Heart left ventricle (tissue), 13 donors: ENCODE data around the gene ZNF212.

Experiments
- POLR2A ChIP-seq, 2 donors: fragments of 450-650 bp; IDR thresholded peaks; one replicate each; pipeline ENCODE4 v1.6.1; 2017; ENCODE audit warnings: antibody characterized with exemption in 2 of 2, mild to moderate bottlenecking in 2 of 2, moderate library complexity in 2 of 2
- TF ChIP-seq, protein P1 (sequence below), 12 donors: fragments of 200-600 bp; sonication (generic) in 4 of 12; IDR thresholded peaks; one replicate each; pipeline versions ENCODE4 v1.5.0 to v1.8.0; 2018 to 2022; ENCODE audit warnings: antibody characterized with exemption in 12 of 12, mild to moderate bottlenecking in 5 of 12
- donor health status: ischemic (EF 13 %, LVEDD 7.1; RV severe dilation, severe dysfunction).
- donor health status: DM: no; HTN: yes; CAD: no.
- donor health status: DM: no; HTN: no; CAD: no.
- donor health status: ischemic (EF 25% LVEDD 6.9; RV normal size, moderate dysfunction).
- donor health status: ischemic (EF 25% LVEDD 5.7; RV mildly dilated, moderate dysfunction).
- donor health status: ischemic (EF 35%, LVEDD 5.7; RV mildly dilated, moderate dysfunction).
- donor health status: nonischemic (EF 11% LVEDD 7.7; RV severe dilation, severe dysfunction).
- donor health status: DM: yes; HTN: yes; CAD: no.
- donor health status: PGD.
- donor health status: ischemic (EF 29% LVEDD 5.4; RV normal size, mild dysfunction).
- donor health status: nonischemic (EF 23%, LVEDD 6.1; RV moderate dilation, normal function).

DNA sequence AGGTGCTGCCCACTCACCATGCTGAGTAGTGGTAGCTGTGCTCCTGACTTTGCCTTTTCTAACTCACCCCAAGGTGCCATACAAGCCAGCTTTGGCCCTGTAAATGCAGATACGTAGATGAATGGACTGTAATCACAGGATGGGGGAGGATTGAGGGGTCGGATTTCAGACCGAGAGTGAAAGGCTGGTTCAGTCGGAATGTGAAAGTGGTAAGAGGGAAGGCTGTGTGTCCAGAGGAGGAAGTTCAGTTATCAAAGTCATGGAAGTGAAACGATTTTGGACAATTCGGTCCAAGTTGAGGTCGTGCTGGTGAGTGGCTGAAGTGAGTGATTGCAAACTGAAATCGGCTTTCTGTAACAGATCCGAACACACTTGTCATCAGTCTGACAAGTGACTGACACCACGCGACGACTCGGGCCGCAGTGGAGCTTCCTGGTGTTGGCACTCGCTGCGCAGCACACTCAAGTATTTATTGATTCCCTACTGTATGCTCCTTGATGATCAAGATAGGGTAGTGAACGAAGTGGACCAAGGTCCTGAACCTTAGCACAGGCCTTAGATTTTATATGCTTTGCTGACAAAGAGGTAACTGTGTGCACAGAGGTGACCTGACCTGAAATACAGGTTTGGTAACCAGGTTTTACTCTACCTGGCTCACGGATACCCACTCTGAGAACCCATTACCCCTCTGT, 33.6 kb upstream of the ZNF212 start:
- TF ChIP-seq POLR2A (IDR thresholded peaks at IDR 0.05): no peak
- TF ChIP-seq, protein P1, sequence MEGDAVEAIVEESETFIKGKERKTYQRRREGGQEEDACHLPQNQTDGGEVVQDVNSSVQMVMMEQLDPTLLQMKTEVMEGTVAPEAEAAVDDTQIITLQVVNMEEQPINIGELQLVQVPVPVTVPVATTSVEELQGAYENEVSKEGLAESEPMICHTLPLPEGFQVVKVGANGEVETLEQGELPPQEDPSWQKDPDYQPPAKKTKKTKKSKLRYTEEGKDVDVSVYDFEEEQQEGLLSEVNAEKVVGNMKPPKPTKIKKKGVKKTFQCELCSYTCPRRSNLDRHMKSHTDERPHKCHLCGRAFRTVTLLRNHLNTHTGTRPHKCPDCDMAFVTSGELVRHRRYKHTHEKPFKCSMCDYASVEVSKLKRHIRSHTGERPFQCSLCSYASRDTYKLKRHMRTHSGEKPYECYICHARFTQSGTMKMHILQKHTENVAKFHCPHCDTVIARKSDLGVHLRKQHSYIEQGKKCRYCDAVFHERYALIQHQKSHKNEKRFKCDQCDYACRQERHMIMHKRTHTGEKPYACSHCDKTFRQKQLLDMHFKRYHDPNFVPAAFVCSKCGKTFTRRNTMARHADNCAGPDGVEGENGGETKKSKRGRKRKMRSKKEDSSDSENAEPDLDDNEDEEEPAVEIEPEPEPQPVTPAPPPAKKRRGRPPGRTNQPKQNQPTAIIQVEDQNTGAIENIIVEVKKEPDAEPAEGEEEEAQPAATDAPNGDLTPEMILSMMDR (IDR thresholded peaks at IDR 0.05): no peak
